GM19452 (cell line): ENCODE measurements around the gene COL18A1.
A peak's percentile ranks its signal among the peaks of the same experiment; 100 is the strongest.

ENCODE experiments used
- ATAC-seq: cut with Tn5 transposase; IDR thresholded peaks from one replicate; pipeline ENCODE4 v1.9.1; 2021; ENCODE audit not compliant: unreplicated experiment

The COL18A1 gene

DNA sequence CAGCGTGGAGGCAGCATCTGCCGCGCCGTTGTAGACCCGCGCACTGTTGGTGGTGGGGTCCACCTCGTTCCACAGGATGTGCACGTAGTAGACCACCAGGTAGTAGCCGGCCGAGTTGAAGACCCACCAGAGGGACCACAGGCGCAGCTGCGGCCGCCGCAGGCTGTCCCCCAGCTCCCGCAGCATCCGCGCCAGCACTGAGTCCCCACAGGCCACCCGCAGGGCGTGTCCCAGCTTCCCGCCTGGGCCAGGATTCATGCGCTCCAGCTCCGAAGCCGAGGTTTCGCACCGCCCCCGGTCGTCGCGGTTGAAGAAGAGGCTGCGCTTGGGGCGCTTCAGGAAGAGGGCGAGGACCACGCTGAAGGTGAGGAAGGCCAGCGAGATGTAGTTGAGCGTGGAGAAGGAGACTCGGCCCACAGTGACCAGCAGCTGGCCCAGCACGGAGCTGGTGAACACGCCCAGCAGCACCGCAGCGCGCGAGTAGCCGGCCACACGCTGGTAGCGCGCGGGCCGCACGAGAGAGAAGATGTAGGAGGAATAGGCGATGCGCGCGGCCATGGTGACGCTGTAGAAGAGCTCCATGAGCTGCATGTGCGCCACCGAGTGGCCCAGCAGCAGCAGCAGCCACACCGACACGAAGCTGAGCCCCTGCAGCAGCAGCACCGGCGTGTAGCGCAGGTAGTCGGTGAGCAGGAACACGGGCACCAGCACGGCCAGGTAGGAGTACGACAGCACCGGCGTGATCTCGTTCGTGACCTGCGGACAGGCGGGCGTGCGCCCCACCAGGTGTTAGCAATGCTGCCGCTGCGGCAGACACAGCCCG lies 126.6 kb downstream of the COL18A1 start:
- ATAC-seq: no peak

DNA sequence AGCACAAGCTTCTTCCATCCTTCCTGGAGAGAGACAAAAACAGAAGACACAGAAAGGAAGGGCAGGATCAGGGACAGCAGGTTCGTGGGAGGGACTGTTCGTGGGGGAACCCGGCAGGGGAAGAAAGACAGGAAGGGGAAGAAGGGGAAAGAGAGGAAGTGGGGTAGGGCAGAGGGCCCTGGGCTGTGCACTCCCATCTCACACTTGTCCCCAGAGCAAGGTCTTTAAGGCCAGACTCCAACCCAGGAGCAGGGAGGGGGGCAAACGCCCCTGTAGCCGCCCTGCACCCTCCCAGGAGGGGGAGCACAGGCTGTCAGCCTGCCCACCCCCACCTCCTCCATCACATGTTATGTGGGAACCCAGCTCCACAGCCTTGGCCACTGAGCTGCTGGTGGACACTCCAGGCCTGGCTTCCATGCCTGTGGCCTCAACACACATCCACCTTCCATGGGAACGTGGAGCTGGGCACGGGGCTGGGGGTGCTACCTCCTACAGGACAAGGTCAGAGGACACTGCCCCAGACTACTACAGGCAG lies 127.9 kb downstream of the COL18A1 start:
- no peak for ATAC-seq

DNA sequence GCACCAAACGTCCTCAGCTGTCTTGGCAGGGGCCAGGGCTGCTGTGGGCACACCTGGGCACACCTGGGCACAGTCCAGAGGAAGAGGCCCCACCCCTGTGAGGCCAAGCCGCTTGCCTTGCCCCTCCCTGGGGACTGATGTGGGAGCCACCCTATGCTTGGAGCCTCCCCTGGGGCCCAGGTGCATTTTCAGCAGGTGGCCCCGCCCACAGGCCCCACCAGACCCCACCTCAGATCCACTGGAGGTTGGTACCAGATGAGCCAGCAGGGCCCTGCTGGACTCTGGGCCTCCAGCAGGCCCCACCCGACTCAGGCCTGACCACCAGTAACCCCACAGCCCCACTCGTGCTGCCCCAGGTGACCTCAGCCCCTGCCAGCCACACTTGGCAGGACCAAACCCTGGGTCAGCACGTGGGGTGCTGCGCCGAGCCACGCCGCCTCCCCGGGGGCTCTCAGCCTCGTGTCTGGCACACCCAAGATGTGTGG lies 128.4 kb downstream of the COL18A1 start:
- ATAC-seq: no peak

DNA sequence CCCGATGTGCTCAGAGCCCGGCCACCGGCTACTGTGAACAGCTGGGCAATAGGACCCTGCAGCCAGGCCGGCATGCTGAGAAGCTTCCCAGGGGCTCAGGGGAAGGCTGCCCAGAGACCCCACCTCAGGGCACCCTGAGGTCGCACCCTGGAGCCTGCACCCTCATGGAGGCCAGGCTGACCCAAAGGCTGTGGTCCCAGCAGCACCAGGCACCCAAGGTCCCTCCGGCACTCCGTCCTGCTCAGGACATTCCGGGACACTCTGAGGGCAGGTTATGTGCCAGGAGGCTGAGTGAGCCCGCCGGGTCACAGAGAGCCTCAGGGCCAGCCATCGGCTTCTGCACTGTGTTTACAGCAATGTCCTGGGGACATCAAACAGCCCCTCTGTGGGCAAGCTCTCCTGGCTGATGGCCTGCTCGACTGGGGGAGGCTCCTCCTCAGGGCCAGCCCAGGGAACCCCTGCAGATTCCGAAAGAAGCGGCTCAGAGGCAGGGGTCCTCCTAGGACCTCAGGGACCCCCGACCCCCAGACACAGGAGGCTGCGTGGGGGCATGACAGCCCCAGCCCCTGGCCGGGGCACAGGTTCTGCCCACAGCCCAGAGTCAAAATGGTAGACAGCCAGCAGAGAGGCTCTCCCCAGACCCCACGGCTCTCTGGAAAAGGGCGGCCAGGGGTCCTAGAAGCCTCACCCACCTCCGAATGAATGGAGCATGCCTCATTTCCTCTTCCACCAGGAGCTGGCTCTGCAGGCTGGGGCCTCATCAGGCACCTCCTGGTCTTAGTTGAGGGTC lies 129.1 kb downstream of the COL18A1 start:
- ATAC-seq: no peak

DNA sequence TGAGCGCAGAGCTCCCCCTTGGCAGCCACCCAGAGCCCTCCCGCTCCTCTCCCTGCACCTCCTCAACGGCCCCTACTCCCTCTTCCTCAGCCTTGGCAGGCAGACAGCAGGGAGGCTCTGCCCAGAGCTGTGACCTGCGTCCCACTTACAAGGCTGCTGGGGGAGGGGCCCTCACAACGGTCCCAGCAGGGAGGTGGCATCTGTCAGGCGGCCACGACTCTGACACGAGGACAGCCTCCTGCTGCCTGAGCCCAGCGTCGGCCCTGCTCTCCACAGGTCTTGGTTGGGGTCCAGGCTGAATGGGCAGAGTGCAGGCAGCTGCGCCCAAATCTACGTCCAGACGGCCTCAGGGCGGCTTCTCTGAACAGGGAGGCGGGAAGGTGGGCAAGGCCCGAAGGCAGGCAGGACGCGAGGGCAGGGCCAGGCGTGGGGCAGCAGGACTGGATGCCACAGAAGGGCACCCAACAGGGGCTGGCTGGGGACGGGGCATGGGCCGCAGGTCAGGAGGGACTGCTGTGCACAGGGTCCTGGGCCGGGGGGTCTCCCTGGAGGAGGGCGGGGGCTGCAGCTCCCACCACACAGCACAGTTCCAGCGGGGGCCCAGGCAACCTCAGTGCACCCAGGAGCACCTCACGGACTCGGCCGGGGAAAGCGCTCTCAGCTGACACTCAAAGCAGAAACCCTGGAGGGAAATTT lies 129.8 kb downstream of the COL18A1 start:
- no peak for ATAC-seq

DNA sequence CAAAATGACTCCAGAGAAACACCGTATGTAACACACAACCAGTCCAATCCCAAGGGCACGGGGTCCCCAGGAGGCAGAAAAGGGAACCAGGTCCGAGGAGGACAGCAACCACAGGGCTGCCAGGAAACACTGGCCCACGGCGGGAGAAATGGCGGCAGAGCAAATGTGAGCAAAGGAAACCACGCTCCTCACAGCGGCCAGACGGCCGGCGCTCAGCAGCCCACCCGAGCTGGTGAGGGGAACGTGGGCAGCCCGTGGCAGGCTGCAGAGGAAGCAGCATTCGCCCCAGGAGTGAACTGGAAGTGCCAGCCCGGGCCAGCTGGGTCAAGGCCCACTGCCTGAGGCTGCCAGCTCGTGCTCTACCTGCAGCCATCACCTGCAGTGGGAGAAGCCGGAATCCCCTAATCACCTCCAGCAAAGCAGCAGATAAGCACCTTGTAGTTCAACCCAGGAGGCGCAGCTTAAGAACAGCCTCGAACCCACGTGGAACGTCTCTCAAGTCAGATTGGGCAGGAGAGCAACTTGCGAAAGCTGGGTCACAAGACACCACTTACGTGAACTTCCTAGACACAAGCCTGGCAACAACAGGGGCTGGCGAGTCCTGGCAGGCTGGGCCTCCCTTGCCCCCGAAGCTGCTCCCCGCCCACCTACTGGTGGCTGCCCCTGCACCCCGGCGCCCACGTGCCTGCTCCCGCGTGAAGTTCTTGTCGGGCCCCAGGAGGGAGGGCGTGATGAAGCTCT lies 130.5 kb downstream of the COL18A1 start:
- ATAC-seq: no peak

DNA sequence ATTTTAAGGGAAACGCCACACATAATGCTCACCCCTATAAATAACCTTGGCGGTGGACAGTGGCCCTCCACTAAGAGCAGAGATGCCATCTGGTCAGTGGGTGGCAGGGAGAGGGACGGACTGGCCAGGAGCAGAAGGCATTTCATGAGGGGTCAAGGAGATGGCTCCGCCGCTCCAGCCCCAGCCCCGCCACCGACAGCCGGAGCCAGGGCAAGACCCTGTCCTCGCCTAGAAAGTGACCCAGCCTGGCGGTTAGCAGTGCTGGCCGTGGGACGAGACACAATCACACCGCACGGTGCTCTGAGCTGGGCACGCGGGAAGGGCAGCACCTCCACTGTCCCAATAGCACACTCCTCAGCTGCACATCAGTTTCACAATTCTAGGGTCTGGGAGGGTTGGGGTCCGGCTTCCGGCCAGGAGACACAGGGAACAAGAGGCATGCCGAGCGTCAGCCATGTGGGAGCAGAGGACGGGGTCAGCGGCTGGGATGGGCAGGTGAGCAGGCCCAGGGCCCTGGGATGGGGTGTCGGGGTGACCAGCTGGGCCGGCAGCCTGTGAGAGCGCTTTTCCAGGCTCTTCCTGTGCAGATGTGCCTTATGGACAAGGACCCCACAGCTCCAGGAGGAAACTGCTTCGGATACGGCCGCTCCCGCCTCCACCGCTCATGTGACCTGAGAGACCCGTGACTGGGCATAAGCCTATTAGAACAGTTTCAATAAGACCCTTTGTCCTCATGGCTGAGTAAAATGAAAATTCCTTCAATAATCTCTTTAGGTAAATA lies 131.5 kb downstream of the COL18A1 start:
- ATAC-seq: no peak

DNA sequence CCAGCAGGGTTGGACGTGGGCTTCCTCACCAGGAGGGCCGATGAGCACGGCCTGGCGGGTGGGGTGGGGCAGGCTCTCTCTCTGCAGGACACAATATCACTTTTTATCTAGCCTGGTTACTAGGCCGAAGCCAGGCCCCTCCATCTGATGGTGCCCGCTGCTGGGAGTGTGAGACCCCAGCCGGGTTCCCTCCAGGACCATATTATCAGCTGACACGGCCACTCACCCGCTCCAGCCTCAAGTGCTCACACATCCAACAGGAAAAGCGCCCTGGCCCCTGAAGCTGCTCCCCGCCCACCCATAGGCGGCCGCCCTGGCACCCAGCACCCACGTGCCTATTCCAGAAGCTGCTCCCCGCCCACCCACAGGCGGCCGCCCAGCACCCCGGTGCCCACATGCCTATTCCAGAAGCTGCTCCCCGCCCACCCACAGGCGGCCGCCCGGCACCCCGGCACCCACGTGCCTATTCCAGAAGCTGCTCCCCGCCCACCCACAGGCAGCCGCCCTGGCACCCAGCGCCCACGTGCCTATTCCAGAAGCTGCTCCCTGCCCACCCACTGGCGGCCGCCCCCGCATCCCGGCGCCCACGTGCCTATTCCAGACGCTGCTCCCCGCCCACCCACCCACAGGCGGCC lies 132.3 kb downstream of the COL18A1 start:
- no peak for ATAC-seq

DNA sequence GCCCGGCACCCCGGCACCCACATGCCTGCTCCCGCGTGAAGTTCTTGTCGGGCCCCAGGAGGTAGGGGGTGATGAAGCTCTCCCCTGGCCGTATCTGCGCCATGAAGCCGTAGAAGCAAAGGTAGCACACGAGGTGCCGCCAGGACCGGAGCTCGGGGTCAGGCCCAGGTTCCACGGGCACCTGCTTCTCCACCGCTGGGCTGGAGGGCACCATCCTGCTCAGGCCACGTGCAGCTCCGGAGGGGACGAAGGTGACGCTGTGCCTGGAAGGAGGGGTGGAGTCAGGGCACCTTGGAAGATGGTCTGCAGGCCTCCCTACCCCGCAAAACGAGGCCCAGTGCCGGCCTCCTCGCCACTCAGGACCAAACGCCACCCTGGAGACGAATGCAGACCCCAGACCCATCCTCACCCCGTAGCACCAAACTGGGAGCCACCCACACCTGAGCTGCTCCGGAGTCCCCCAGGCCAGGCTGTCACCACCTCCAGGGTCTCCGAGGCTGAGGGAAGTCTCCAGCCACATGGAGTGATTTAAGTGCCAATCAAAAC lies 132.9 kb downstream of the COL18A1 start:
- no peak for ATAC-seq

DNA sequence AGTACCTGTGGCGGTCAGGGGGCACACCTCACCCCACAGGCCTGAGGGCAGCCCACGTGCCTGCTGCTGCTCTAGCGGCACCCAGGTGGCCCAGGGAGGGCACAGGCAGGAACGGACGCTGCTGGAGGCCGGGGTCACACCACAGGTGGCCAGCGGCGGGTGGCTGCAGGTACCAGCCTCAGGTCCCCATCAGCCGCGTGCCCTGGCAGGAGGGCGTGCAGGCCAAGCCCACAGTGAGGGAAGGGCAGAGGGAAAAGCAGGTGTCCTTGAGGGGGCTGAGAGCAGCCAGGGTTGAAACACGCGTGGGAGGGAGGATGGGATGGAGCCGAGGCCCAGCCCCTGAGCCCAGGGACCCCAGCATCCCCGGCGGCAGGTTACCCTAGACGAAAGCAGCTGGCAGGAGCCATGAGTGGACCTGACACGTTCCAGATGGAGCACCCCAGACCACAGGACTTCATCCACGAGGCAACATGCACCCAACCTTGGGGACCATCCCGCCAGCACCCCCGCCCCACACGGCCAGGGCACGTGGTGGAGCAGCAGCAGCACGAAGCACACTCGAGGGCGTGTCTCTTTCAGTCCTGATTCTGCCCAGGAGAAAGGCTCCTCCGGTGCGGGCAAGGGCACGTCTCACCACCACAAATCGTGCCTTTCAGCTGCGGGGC lies 133.5 kb downstream of the COL18A1 start:
- no peak for ATAC-seq

DNA sequence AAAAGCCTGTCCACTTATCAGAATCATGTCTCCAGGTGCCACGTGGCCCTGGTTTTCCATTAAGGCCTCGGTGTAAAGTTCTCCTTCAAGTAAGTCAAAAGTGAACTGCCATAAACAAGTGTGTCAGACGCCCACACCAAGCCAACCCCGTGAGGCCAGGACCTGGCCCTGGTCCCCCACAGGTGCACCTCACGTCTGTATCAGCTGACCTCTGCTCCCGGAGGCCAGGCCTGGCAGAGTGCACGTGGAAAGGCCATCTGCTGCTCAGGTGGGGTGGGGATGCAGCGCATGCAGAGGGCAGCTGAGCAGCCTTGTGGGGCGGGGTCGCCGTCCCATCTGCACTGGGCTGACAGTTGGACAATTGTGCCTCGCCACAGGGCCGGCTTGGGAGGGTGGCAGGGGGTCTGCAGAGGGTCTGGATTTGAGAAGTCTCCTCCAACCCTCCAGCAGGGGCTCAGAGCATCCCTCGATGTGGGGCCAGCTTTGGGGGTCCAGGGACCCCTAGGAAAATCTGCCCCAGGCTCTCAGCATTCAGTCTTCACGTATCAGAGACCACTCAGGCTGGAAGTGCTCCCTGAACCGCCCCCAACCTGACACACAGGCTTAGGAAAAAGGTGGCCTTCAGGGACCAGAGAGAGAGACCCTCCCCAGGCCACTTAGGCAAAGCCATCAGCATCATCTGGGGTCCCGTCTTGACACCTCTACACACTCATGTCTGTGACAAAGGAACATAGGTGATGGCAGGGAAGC lies 134.3 kb downstream of the COL18A1 start:
- ATAC-seq: no peak

DNA sequence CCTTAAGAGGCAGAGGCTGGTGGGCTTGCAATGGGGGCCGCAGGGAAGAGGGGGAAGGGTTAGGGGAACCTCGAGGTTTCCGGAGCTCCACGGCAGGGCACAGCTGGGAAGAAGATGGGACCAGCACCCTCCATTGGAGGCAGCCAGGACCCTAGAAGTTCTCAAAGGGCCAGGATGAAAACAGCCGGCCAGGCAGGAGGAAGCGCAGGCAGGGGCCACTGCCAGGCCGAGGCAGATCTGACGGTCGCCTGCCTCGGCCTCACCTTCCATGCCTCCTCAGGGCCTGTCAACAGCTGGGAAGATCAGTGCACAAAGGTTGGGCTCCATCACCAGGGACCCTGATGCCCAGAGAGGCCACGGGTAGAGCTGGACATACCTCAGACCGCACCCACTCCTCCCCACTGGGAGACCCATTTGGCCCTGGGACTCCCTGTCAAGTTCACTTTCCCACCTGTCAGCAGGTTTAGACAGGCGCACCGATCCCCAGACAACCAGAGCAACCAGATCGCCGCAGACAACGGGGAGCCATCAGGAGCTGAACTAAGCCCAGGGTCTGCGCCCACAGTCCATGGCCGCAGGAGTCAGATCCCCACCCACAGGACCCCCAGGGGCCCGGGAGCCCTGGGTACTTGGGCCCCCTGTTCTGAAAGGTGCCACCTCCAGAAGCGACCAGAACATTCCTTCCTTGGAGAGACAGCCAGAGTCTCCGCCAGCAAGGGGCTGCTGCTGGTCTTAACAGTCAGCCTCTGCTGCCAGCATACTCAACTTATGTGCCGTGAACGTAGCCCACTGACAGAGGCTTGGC lies 135.0 kb downstream of the COL18A1 start:
- no peak for ATAC-seq

DNA sequence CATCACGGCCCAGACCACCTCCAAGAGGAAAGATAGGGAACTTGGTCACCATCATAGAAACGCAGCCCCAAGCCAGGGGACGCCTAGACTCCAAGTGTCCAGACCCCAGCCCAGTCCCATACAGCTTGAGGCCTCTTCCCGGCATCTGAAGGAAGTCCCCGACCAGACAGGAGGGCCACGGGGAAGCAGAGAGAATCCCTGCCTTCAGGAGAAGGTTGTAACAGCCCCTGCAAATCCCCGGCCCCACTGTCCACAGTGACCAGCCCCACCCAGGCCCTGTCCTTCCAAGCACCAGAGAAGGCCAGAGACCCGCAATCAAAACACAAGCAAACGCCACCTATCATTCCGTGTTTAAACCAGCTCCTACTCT lies 135.6 kb downstream of the COL18A1 start:
- no peak for ATAC-seq

DNA sequence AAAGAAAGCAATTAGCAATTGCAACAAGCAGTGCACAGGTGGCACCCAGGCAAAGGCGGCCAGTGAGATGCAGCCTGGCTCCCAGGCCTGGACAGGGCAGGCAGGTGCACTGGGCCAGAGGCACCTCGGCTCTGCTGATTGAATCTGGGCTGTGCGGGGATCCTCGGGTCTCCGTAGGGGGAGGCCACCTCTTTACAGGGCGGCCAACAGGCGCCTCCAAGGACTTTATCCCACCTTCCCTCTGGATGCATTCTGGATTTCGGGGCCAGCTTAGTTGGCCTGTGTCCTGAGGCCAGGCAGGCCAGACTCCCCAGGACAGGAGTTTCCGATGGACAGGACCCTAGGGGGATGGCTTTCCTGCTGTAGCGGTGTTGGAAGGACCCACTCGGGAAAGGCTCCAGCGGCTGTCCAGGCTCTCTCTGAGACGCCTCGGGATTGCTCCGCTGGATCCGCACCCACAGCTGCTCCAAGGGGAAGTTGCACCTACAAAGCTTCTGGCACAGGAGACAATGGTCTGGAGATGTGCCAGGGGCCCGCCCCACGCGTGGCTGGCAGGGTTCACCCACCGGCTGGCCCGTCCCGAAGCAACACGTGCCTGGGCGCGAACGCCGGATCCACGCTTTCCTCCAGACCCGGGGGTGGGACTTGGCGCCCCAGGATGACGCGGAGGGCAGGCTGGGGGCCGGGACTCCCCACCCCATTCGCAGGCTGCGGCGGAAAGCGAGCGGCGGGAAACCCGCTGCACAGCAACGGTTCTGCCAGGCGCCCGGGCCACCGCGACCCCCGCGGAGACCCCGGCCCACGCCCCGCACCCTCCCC lies 136.5 kb downstream of the COL18A1 start:
- no peak for ATAC-seq

DNA sequence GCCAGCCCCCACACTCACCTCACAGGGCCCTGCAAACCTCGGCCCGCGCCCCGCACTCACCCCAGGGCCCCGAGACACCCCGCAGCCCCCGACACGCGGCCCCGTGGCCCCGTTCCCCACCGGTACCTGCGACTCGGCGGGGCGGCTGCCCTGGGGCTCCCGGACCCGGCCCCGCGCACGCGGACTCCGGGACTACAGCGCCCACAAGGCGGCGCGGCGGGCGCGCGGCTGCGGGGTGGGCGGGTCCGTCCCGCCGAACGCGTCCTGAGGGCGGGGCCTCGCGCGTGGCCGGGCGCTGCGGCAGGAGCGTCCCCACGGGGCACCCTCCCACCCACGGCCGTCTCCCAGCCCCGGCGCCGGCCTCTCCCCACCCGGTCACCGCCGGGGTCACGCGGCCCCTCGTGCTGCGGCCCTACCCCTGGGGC lies 137.3 kb downstream of the COL18A1 start, which contains the start of gene SLC19A1:
TSS of gene SLC19A1 (minus strand) at position 199 of the 425 bp plus-strand sequence. CDS start 4,481 bp downstream, outside the sequence.
- ATAC-seq: peak; percentile 68
